Astrocyte of the cerebellum (primary cell): ENCODE measurements around the gene MRPL20.

Experiments
- DNase-seq: peaks from one replicate; pipeline ENCODE4 v3.0.0-alpha.2; 2011; ENCODE audit warnings: low read depth
- H3K4me3 ChIP-seq: 2 replicates; pipeline ENCODE4 v1.5.1; 2011; ENCODE audit warnings: mild to moderate bottlenecking, low read depth, low read length, moderate library complexity
- CTCF ChIP-seq: IDR thresholded peaks from 2 replicates; pipeline ENCODE4 v1.5.1; 2012; ENCODE audit warnings: low read length, low read depth, moderate library complexity, mild to moderate bottlenecking; ENCODE audit errors: missing control alignments
- in situ Hi-C: cut with HindIII; loops from 2 replicates; pipeline ENCODE4 v1.10.0; 2017; ENCODE audit warnings: low sequenced_read_pairs

Gene MRPL20

DNA sequence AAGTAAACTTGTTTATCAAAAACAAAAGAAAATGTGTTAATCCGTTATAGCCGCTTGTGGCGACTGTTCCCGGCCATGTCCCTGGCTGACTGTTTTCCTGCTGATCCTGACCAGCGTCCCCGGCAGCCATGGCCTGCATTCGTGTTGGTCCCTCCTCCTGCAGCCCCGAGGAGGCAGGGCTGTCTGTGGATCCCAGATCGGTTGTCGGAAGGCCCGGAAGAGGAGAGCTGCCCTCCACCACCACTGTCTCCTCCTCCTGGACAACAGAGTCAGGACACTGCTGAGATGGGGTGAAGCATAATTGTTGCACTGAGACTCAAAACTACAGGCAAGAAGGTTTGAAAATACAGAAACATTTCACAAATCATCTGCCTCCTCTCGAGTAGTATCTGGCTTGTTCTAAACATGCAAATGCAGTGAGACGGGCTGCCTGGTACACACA is 45.1 kb downstream of the MRPL20 start:
- no peak for DNase-seq
- H3K4me3 ChIP-seq, result no peak overlapping the region
- TF ChIP-seq CTCF, result peak; percentile 45
- in situ Hi-C loops, result no loop called here

DNA sequence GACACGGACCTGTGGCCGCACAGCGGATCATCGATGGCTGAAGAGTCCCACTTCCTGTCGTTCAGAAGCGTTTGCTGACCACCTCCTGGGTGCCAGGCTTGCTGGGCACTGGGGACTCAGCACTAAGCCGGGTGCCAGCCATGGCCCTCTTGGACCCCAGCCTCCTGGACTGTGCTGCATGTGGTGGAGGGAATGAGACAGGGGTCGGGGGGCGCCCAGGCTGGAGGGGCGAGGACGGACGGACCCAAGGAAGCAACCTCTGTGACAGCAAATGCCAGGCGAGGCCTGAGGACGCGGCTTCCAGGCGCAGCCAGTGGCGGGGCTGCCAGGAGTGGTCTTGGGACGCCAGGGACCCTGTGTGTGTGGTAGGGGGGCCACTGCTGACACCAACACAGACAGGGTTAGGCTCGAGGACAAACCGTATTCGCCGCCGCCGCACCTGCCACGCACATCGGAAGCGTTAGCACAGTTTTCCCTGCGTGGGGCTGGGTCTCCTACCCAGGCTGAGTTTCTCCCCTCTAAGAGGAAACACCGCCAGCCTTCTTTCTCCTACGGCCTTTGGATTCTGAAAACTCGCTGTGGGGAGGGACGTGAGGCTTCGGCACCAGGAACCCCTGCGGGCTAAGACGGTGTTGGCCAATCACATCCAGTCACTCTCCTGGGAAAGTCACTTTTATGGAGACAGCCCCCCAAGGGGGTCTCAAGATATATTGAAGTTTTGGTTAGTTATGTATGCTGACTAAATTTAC is 45.7 kb downstream of the MRPL20 start:
- no peak for DNase-seq
- H3K4me3 ChIP-seq, result no peak overlapping the region
- no peak for TF ChIP-seq CTCF
- in situ Hi-C loops, result no loop called here

DNA sequence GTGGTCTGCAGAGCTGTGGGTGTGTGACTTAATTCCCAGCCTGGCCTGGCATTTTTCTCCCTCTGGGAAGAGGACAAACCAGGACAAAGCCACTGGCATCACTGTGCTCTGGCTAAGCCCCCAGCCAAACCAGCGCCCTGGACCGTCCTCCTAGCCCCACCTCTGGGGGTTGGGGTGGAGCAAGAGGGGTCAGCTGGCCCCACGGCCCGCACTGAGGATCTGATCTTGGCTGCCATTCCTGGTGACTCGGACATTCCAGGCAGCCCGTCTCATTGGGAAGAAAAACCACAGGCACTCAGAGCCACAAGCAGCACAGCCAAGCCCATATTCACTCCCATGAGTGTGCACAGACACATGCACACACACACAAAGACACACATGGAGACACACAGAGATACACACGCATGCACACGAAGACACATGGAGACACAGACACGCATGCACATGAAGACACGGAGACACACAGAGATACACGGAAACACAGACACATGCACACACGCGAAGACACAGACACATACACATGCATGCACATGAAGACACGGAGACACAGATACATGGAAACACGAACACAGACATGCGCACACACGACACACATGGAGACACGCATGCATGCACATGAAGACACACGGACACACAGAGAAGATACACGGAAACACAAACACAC is 46.5 kb downstream of the MRPL20 start:
- peak; percentile 81 for DNase-seq
- H3K4me3 ChIP-seq, result no peak overlapping the region
- in situ Hi-C loops, result no loop called here

GRCh38 chr1:1359664-1360468 is 47.2 kb downstream of the MRPL20 start:
- peak overlapping the region; percentile 15 for H3K4me3 ChIP-seq
- in situ Hi-C loops, result no loop called here
- DNase-seq, result peak; percentile 61
- no peak for TF ChIP-seq CTCF

More for the DNA sequence above, 46.5 kb downstream of the MRPL20 start:
- TF ChIP-seq CTCF, result no peak

DNA sequence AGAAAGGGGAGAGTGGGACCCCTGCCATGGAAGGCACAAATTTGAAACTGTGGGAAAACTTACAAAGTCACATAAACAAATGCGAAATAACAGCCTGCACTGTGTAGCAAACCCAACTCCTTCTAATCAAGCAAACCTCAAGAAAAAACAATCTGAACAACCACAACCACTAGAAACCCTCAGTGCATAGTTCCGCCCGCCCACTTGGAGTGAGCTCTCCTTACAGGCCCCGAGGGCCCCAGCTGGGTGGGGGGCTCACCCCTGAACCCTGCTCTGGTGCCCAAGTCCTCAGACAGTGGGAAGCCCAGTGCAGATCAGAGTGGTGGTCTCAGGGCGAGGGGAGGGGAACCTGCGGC is 47.8 kb downstream of the MRPL20 start:
- no peak for TF ChIP-seq CTCF
- H3K4me3 ChIP-seq, result peak overlapping the region; percentile 87
- in situ Hi-C loops, result no loop called here
- peak; percentile 80 for DNase-seq

GRCh38 chr1:1358433-1359271 is 48.4 kb downstream of the MRPL20 start, which contains the start of gene MXRA8:
TSS of gene MXRA8 (minus strand) at chr1:1358555. CDS start at chr1:1358504, 51 bp downstream.
- in situ Hi-C loops, result no loop called here
- no peak for TF ChIP-seq CTCF
- H3K4me3 ChIP-seq, result peak within 1 kb of the TSS; percentile 87
- no peak for DNase-seq
